Right ventricle myocardium superior (tissue), 1 donor: ENCODE data around the gene METAP1D. TPM values are rescaled to one million over a fixed set of nuclear protein-coding genes. Genes with fewer than 3 reads are reported as not detected.

Source experiments
- ATAC-seq: fragments of 200-7000 bp; cut with Tn5 transposase; one replicate; pipeline ENCODE4 v1.9.1; 2020; ENCODE audit warnings: mild to moderate bottlenecking; ENCODE audit not compliant: poor library complexity
- DNase-seq: peaks from one replicate; pipeline ENCODE4 v3.0.0-alpha.2; 2020
- intact Hi-C: fragments of 100-400 bp; cut with DNase I; formaldehyde crosslinking; loops from one replicate; pipeline ENCODE4 v1.11.2; 2022
- total RNA-seq: library from RNA; stranded (reverse); fragmentation: NEBNext Ultra II Directional; extraction: Animal tissue kit (Norgen Biotek cat#: 25700); gene quantifications from one replicate; pipeline ENCODE4 v1.2.1, GENCODE V29; 2021
- donor health status: DM: no; HTN: yes; CAD: no; lungs with severe emphysema.

METAP1D gene
- total RNA-seq, 1 donor from 2014 or later = 6.9 TPM

DNA sequence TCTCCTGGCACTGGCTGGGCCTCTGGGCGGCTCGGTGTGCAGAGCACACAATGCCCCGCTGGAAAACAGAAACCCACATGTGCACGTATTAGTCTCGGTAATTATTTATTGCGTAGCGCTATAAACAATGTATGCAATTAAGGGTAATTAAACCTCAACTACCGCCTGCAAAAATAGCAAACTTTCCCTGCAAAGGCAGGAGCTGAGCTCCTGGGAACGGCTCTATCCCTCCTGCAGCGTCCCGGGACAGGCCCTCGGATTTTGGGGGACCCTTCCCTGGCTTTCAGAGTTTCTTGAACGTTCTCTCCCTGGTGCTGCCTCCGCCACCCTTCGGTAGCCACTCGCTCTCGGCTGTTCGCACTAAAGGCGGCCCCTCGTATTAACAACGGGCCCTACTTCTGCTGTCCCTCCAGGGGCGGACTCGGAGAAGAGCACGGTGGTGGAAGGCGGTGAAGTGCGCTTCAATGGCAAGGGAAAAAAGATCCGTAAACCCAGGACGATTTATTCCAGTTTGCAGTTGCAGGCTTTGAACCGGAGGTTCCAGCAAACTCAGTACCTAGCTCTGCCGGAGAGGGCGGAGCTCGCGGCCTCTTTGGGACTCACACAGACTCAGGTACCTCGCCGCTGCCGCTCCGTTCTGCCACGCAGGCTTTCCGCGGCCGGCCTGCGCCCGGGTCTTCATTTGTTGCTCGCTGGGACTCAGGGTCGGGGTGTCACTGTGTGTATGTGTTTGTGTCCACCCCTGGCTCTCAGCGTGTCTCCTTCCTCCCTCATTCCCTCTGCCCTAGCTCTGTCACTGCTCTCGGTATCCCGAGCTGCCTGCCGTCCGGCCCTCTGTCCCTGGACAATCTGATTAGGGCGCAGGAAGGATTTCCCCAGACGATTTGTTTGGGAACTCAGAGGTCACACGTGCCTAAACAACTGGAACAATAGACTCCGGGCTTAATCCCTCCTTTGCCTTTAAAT, 86.8 kb downstream of the METAP1D start:
- intact Hi-C loops = no loop called here
- no peak for DNase-seq

GRCh38 chr2:172087207-172087779, 87.5 kb downstream of the METAP1D start:
- ATAC-seq = no peak
- no peak for DNase-seq
- intact Hi-C loops = no loop called here

More for the DNA sequence above, 86.8 kb downstream of the METAP1D start:
- ATAC-seq = no peak

- no peak for DNase-seq
- intact Hi-C loops = no loop called here
- no peak for ATAC-seq
These were observed 88.1 kb downstream of the METAP1D start for GRCh38 chr2:172087780-172088244.

DNA sequence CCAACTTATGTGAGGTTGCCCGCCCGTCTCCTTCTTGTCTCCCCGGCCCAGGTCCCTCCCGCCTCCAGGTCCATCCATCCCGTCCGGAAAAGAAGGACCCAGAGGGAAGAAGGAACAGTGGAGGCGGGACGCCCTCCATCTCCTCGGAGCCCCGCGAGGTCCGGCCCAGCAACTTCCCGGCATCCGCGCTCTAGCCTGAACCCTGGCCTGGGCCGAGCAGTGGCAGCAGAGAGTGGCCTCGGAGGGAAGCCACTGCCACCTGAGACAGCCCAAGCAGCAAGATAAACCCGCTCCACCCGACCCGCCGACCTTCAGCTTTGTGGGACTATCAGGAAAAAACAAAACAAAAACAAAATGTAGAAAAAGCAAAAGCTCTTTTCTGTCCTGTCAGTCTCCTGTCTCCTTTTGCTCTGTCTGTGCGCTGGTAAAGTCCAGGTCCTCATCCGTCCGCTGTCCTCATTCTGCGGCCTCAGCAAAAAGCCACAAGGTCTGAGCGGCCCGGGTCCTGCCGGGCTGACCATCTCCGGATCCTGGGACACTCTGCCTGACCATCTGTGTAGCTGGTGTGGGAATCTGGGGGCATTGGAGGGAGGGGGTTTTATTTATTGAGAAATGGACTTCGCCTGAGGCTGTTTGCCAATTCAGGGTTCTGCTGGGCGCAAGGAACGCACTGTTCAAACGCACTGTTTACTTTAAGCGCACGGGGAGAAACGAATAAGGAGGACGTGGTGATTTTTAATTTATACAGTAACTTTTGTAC, 88.7 kb downstream of the METAP1D start:
- DNase-seq (no peak), ATAC-seq (no peak)
- intact Hi-C loops = no loop called here

- intact Hi-C loops = no loop called here
- no peak for DNase-seq
- no peak for ATAC-seq
These were observed 89.3 kb downstream of the METAP1D start for GRCh38 chr2:172089005-172089504.

DNA sequence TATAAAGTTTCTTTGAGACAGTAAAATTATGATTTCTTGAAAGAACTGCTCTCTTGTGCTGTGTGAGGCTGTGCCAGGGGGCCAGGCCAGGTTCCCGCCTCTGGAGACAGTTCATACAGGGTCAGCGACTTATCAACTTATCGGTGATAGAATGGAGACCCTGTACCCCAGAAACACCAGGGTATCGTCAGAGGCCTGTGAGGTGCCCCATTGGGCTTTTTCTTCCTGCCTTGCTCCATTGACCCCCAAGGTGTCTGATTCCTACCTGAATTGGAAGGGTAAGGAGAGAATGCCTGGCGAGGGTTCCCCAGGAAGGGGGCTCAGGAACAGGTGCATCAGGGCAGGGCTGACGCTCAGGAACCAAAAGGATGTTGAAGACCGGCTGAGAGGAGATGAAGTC, 89.9 kb downstream of the METAP1D start:
- no peak for ATAC-seq
- intact Hi-C loops = no loop called here
- DNase-seq = no peak

- DNase-seq (no peak), ATAC-seq (no peak)
- intact Hi-C loops = no loop called here
These were observed 90.5 kb downstream of the METAP1D start for GRCh38 chr2:172090044-172090961.

- no peak for ATAC-seq
- intact Hi-C loops = no loop called here
- DNase-seq = no peak
These were observed 91.4 kb downstream of the METAP1D start for GRCh38 chr2:172091000-172091641.

DNA sequence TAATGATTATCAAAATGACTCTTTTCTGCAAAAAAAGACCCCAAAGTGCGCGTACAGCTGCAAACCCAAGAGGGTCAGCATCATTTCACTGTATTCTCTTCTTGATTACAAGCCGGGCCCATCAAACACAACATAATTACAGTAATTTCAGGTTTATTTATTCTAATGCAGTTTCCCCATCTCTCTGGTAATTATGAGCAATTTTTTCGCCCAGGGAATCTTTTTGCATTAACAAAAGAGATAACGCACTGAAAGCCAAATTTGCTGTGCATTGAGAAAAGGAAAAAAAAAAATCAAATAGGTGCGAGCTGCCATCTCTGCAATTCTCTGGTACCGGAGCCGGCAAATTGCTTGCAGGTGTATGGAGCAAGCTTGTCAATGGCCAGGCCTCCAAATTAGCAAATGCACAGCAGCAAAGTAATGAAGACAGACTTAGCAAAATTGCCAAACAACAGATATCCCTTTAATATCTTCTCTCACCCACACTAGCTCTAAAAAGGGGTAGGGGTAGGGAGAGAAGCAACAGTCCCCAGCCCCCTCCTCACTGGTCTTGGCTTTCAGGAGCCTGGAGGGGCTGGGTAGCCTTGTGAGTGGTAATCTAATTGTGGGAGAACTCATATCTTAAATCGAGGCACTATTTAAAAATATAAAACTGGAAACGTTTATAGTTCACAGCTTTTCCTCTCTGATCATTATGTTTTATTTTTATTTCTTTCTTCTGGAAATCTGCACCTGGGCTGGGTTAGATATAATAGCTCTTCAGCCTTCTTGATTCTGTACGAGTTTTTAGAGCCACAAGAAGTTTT, 92.2 kb downstream of the METAP1D start:
- intact Hi-C loops = no loop called here
- DNase-seq (no peak), ATAC-seq (no peak)

DNA sequence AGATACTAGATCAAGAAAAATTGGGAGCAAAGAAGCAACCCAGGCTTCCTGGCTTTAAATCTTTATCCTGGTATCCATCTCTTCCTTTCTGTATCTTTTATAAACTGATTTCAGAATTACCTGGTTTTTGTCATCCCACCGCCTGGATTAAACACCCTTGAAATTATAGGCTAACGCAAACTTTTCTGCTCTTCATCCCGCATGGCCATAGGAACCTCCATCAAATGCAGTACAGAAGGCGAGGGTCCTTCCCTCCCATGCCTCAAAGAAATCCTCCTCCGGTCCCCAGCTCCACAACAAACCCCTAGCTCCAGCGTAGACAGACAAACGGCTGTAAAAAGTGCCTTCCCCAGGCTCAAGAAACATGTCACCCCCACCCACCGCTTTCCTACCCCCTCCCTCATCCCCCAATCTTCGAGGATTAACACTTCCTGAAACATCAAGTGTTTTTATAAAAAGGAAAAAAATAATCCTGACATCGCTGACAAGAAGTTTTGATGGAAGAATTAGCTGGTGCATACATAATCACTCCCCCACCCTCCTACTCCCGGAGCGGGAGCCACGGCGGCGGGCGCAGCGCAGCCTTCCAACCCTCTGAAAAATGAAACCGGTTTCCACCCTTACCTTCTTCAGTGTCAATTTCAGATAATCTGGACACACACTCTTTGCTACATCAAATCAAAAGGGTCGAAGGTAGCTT, 93.1 kb downstream of the METAP1D start:
- intact Hi-C loops = no loop called here
- DNase-seq = no peak
- ATAC-seq = no peak

GRCh38 chr2:172093416-172094293, 93.9 kb downstream of the METAP1D start:
- ATAC-seq = no peak
- intact Hi-C loops = no loop called here

DNA sequence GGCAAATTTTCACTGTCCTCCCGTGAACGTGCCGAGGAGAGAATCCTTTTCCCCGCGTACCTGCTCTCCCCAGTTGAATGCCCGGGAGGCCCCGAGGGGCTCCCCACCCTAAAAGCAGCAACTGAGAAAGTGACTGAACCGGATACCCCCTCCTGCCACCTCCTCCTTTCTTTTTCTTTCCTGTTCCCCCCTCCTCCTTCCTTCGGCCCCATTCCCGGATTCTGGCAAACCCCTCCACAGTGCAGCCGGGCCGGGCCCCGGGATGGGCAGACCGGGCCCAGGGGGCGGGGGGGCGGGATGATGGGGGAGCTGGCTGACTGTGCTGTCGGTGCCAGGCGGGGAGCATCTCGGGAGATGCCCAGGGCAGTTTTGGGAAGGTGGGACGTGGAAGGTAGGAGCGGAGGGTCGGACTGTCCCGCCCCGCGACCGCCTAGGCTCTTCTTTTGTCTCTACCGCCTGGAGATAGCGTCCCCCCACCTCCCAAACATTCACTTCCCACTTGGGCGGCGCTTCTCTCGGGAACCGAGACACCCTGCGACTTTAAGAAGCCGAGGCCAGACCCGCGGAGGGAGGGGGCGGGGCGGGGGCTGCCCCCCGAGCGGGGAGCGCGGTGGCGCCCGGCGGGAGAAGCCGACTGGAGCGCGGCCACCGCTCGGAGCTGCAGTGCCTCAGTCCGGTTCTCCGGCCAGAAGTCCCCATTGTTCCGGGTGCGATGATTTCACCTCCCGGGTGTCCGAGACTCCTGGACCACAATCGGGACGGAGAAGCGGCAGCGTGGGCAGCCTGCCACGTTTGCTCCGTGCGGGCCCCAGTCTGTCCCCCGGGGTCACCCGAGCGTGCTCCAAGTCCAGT, 94.8 kb downstream of the METAP1D start:
- DNase-seq = no peak
- intact Hi-C loops = no loop called here
- no peak for ATAC-seq

More at GRCh38 chr2:172093416-172094293, 93.9 kb downstream of the METAP1D start:
- DNase-seq = no peak

DNA sequence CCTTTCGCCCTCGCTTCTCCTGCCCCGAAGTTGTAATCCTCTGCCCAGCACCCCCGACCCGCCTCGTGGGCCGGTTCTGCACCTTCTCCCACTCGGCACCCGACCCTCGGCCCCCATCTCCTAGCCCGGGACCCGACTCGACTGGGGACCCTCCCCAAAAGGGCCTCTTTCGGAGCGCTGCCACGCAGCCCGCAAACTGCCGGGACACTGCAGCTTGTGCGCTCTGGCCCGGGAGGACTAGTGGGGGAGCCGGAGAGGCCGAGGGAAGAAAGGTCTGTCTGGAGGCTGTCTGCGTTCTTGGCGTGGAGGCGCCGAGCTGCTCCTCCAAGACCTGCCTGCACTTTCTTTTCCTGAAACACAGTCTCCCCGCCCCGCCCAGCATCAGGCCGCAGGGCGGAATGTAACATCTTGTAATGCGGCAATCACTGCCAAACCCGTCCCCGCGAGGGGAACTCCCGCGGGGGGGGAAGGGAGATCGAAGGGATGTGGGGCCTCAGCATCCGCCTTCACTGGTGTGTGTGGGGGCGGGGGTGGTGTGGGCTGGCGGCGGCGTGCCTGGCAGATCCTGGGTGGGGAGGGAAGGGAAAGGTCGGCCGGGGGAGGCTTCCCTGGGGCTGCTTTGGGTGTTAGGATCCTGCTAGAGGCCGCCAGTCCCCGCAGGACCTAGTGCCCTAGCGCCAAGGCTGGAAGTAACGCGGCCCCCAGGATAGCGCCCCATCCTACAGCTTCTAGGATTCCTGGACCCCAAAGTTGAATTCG, 95.6 kb downstream of the METAP1D start:
- ATAC-seq = peak; percentile 52
- peak; percentile 58 for DNase-seq
- intact Hi-C loops = no loop called here
